Measurements from ENCODE around the gene PCDHGA10.
"Not testable (repeated sequence)": the region's sequence is repeated elsewhere in the genome, so short reads cannot be mapped to it uniquely, and the experiment has no call there.

PCDHGA10 gene

GRCh38 chr5:141412854-141413539 lies at the start of gene PCDHGA10:
TSS of gene PCDHGA10 (plus strand) at chr5:141412987. CDS start at chr5:141413176, 189 bp downstream.
- DNase-seq, result peak; percentile 58

- DNase-seq, result no peak
Measured at GRCh38 chr5:141363952-141364660, 48.7 kb upstream of the PCDHGA10 start, which contains the start of gene PCDHGA5. TSS of gene PCDHGA5 (plus strand) at chr5:141364162. CDS start at chr5:141364331, 169 bp downstream.

- no peak for DNase-seq
Measured at GRCh38 chr5:141366016-141366896, 46.5 kb upstream of the PCDHGA10 start.

- DNase-seq, result peak; percentile 39
Measured at GRCh38 chr5:141369994-141370848, 42.6 kb upstream of the PCDHGA10 start, which contains the start of gene PCDHGB3. TSS of gene PCDHGB3 (plus strand) at chr5:141370242. CDS start at chr5:141370395, 153 bp downstream.

- no peak for DNase-seq
Measured at GRCh38 chr5:141371572-141372475, 41.0 kb upstream of the PCDHGA10 start.

- no peak for DNase-seq
Measured at GRCh38 chr5:141373673-141374317, 39.0 kb upstream of the PCDHGA10 start, which contains the start of gene PCDHGA6. TSS of gene PCDHGA6 (plus strand) at chr5:141373891. CDS start at chr5:141374084, 193 bp downstream.

GRCh38 chr5:141374627-141375026 lies 38.2 kb upstream of the PCDHGA10 start:
- no peak for DNase-seq

GRCh38 chr5:141375444-141376155 lies 37.2 kb upstream of the PCDHGA10 start:
- DNase-seq, result not testable (repeated sequence)

GRCh38 chr5:141382469-141383294 lies 30.1 kb upstream of the PCDHGA10 start, which contains the start of gene PCDHGA7:
TSS of gene PCDHGA7 (plus strand) at chr5:141382742. CDS start at chr5:141382900, 158 bp downstream.
- DNase-seq, result no peak

- no peak for DNase-seq
Measured at GRCh38 chr5:141383345-141383744, 29.4 kb upstream of the PCDHGA10 start.

- DNase-seq, result no peak
Measured at GRCh38 chr5:141384471-141385267, 28.1 kb upstream of the PCDHGA10 start.

- peak; percentile 6 for DNase-seq
Measured at GRCh38 chr5:141387557-141388311, 25.1 kb upstream of the PCDHGA10 start, which contains the start of gene PCDHGB4. TSS of gene PCDHGB4 (plus strand) at chr5:141387698. CDS start at chr5:141387885, 187 bp downstream.

- no peak for DNase-seq
Measured at GRCh38 chr5:141388661-141389060, 24.1 kb upstream of the PCDHGA10 start.

- DNase-seq, result no peak
Measured at GRCh38 chr5:141389153-141390042, 23.4 kb upstream of the PCDHGA10 start.

- no peak for DNase-seq
Measured at GRCh38 chr5:141392429-141393198, 20.2 kb upstream of the PCDHGA10 start, which contains the start of gene PCDHGA8. TSS of gene PCDHGA8 (plus strand) at chr5:141392633. CDS start at chr5:141392814, 181 bp downstream.

All from CD4-positive, alpha-beta T cell treated with Interleukin-4 for 4 hours (primary cell).